ENCODE measurements around the gene PHLPP1.

DNA sequence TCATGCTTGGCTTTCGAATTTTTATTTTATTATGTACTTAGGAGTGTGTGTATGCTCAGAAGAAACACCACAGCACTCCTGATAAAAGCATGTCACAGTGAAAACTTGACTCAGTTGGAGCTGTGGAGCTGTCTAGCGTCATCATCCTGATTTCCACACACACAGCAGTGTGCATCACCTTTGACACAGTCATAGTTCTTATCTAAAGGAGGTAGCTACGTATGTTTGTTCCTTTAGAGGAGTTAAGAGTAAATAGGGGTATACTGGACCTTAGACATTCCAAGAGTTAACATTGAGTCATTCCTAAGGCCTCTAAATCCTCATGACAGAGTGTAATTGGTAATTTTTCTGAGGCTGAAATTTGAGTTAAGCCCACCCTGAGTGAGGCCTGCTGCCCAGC lies 96.9 kb downstream of the PHLPP1 start:
- TF ChIP-seq, protein P1, sequence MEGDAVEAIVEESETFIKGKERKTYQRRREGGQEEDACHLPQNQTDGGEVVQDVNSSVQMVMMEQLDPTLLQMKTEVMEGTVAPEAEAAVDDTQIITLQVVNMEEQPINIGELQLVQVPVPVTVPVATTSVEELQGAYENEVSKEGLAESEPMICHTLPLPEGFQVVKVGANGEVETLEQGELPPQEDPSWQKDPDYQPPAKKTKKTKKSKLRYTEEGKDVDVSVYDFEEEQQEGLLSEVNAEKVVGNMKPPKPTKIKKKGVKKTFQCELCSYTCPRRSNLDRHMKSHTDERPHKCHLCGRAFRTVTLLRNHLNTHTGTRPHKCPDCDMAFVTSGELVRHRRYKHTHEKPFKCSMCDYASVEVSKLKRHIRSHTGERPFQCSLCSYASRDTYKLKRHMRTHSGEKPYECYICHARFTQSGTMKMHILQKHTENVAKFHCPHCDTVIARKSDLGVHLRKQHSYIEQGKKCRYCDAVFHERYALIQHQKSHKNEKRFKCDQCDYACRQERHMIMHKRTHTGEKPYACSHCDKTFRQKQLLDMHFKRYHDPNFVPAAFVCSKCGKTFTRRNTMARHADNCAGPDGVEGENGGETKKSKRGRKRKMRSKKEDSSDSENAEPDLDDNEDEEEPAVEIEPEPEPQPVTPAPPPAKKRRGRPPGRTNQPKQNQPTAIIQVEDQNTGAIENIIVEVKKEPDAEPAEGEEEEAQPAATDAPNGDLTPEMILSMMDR (IDR thresholded peaks at IDR 0.05 in 2 of 3, conservative IDR thresholded peaks at IDR 0.05 in 1 of 3; ENCODE audit: borderline replicate concordance in 1 of 3, insufficient read depth in 1 of 3, low read depth in 2 of 3, low read length in 2 of 3): no peak
- no peak for TF ChIP-seq JUND (IDR thresholded peaks at IDR 0.05)
- no peak for TF ChIP-seq MAX (IDR thresholded peaks at IDR 0.05)
- TF ChIP-seq CEBPB (IDR thresholded peaks at IDR 0.05; ENCODE audit: low read depth): no peak
- no peak for TF ChIP-seq EGR1 (IDR thresholded peaks at IDR 0.05; ENCODE audit: low read depth)
- no peak for TF ChIP-seq POLR2A (IDR thresholded peaks at IDR 0.05; ENCODE audit: borderline replicate concordance, extremely low read depth, insufficient read depth, insufficient read length)

Data from HCT116 (cell line).